GM12878 (cell line): ENCODE results near the gene PRAF2. TPM values are rescaled to one million over a fixed set of nuclear protein-coding genes. Genes with fewer than 3 reads are reported as not detected.

Experiments used
- ATAC-seq: fragments of 200-7000 bp; cut with Tn5 transposase; 3 replicates; pipeline ENCODE4 v1.9.1; 2020; ENCODE audit warnings: mild to moderate bottlenecking, moderate library complexity
- BruUV-seq: library from RNA; stranded (reverse); fragments of 400-500 nt; replicated peaks from 2 replicates; lab custom pipeline; 2021; lab: Mats Ljungman, UMichigan
- CTCF ChIA-PET: fragments of 300-600 bp; sonication (Branson Sonifier 250); formaldehyde crosslinking; extraction: SDS; loops from one replicate; lab custom pipeline; 2021; ENCODE audit warnings: inconsistent platforms; lab: Yijun Ruan, JAX
- POLR2A ChIA-PET: fragments of 350-600 bp; formaldehyde crosslinking; extraction: SDS; loops from one replicate; lab custom pipeline; 2021; ENCODE audit warnings: inconsistent platforms; lab: Charles Lee
- RAD21 ChIA-PET: fragments of 300-600 bp; sonication (Branson Sonifier 250); formaldehyde crosslinking; loops from one replicate; lab custom pipeline; 2023; ENCODE audit warnings: antibody characterized with exemption; ENCODE audit not compliant: unreplicated experiment; lab: Charles Lee
- SMC1A ChIA-PET: fragments of 300-600 bp; sonication (Branson Sonifier 250); formaldehyde crosslinking; loops from one replicate; lab custom pipeline; 2023; ENCODE audit not compliant: unreplicated experiment, uncharacterized antibody; lab: Charles Lee
- DNase-seq: peaks from one replicate; pipeline ENCODE4 v3.0.0-alpha.2; 2011; ENCODE audit warnings: low read depth, low spot score
- FAIRE-seq: peaks from 3 replicates; lab custom pipeline; 2011; peaks lifted over from hg19 to GRCh38; lab: Jason Lieb, UNC
- H2AFZ ChIP-seq: 2 replicates; pipeline ENCODE4 v1.6.0; 2011; ENCODE audit warnings: low read depth, low read length, control low read depth; ENCODE audit not compliant: control insufficient read depth
- H3K27ac ChIP-seq: 2 replicates; pipeline ENCODE4 v1.5.1; 2011; ENCODE audit warnings: control low read depth; ENCODE audit not compliant: control insufficient read depth, insufficient read depth
- H3K27me3 ChIP-seq, 2 experiments: replicated peaks in 1 of 2; 2 replicates each; pipeline versions ENCODE4 v1.6.0 to v1.6.1; 2011; ENCODE audit warnings: low read length in 1 of 2; ENCODE audit not compliant: control insufficient read depth in 2 of 2, insufficient read depth in 2 of 2
- H3K36me3 ChIP-seq, 2 experiments: 2 replicates each; pipeline ENCODE4 v1.5.1; 2011; ENCODE audit warnings: low read length in 1 of 2; ENCODE audit not compliant: control insufficient read depth in 2 of 2, insufficient read depth in 2 of 2
- H3K4me1 ChIP-seq: 2 replicates; pipeline ENCODE4 v1.6.1; 2011; ENCODE audit warnings: mild to moderate bottlenecking, low read length, moderate library complexity, mixed read lengths; ENCODE audit not compliant: control insufficient read depth, insufficient read depth
- H3K4me2 ChIP-seq: 2 replicates; pipeline ENCODE4 v1.6.0; 2011; ENCODE audit warnings: control low read depth; ENCODE audit not compliant: control insufficient read depth, insufficient read depth
- H3K4me3 ChIP-seq: fragments of 200-600 bp; sonication (generic); 2 replicates; pipeline ENCODE4 v1.5.1; 2016
- H3K79me2 ChIP-seq: 2 replicates; pipeline ENCODE4 v1.6.0; 2011; ENCODE audit warnings: low read length; ENCODE audit not compliant: control insufficient read depth, insufficient read depth
- H3K9ac ChIP-seq: 2 replicates; pipeline ENCODE4 v1.8.0; 2011; ENCODE audit warnings: low read length, control low read depth, mixed read lengths; ENCODE audit not compliant: control insufficient read depth, insufficient read depth
- H3K9me3 ChIP-seq: replicated peaks from 3 replicates; pipeline ENCODE4 v1.5.1; 2011; ENCODE audit warnings: mild to moderate bottlenecking, low read length; ENCODE audit not compliant: control insufficient read depth, insufficient read depth
- H4K20me1 ChIP-seq: 2 replicates; pipeline ENCODE4 v1.6.0; 2011; ENCODE audit not compliant: control insufficient read depth, insufficient read depth
- ASH2L ChIP-seq: fragments of 300-600, 200-600 bp; sonication (generic); IDR thresholded peaks from 2 replicates; pipeline ENCODE4 v1.6.1; 2017; ENCODE audit warnings: low read depth, mild to moderate bottlenecking, borderline replicate concordance
- BACH1 ChIP-seq: fragments of 450-650 bp; IDR thresholded peaks from 2 replicates; pipeline ENCODE4 v1.6.1; 2017; ENCODE audit warnings: mild to moderate bottlenecking, borderline replicate concordance
- BCL11A ChIP-seq: IDR thresholded peaks from 2 replicates; pipeline ENCODE4 v1.6.1; 2011; ENCODE audit warnings: low read depth, low read length
- BRCA1 ChIP-seq: IDR thresholded peaks from 2 replicates; pipeline ENCODE4 v1.6.1; 2011; ENCODE audit warnings: low read depth, low read length, improper control_type of control experiment
- CBX3 ChIP-seq: fragments of 200-600 bp; sonication (generic); IDR thresholded peaks from 2 replicates; pipeline ENCODE4 v1.6.1; 2016; ENCODE audit warnings: low read depth, borderline replicate concordance
- KLF5 ChIP-seq: fragments of 450-650 bp; IDR thresholded peaks from 2 replicates; pipeline ENCODE4 v1.6.1; 2014; ENCODE audit warnings: mild to moderate bottlenecking; ENCODE audit not compliant: partially characterized antibody
- MEF2A ChIP-seq: IDR thresholded peaks from 2 replicates; pipeline ENCODE4 v1.6.1; 2011; ENCODE audit warnings: low read depth, mild to moderate bottlenecking, low read length, moderate library complexity; ENCODE audit not compliant: insufficient read depth
- MTA3 ChIP-seq: IDR thresholded peaks from 2 replicates; pipeline ENCODE4 v1.6.1; 2012; ENCODE audit warnings: low read length, inconsistent platforms, borderline replicate concordance
- MYC ChIP-seq: IDR thresholded peaks from 2 replicates; pipeline ENCODE4 v1.6.1; 2011; ENCODE audit warnings: mild to moderate bottlenecking, low read length, moderate library complexity, inconsistent platforms; ENCODE audit not compliant: insufficient read depth, insufficient replicate concordance, insufficient read length, severe bottlenecking
- NFIC ChIP-seq: IDR thresholded peaks from 2 replicates; pipeline ENCODE4 v1.6.1; 2012; ENCODE audit warnings: low read depth, mild to moderate bottlenecking, inconsistent platforms, low read length, moderate library complexity
- WGBS: methylation state at CpG from one replicate; pipeline ENCODE4 v1.1.6; 2016; ENCODE audit warnings: low lambda C conversion rate; ENCODE audit not compliant: insufficient replicate concordance, insufficient coverage; ENCODE audit errors: missing lambda C conversion rate; 5-methylcytosine and 5-hydroxymethylcytosine counted together
- in situ Hi-C: fragments of 300-500 bp; cut with MboI; formaldehyde crosslinking; loops from 9 replicates; pipeline ENCODE4 v1.14.3; 2018; ENCODE audit warnings: mixed read lengths
- intact Hi-C: fragments of 100-400 bp; cut with micrococcal nuclease; formaldehyde crosslinking; loops from one replicate; pipeline ENCODE4 v1.14.2; 2022; ENCODE audit not compliant: unreplicated experiment
- polyA plus RNA-seq, 11 experiments: library from polyadenylated mRNA; depleted of rRNA in 4 of 11; unstranded in 6 of 11; stranded (reverse) in 5 of 11; fragments of >200 nt; fragmentation: Nextera tagmentation in 4 of 11; fragmentation: Illumina TruSeq in 1 of 11; extraction: Ambion mirVana in 4 of 11; extraction: Trizol in 1 of 11; gene quantifications; 1 replicate in 1 of 11; 2 replicates in 10 of 11; pipeline versions ENCODE4 v1.2.1 to v1.2.3, GENCODE V29; 2011 to 2016; ENCODE audit warnings: inconsistent platforms in 2 of 11, missing spikeins in 2 of 11, low read depth in 1 of 11
- total RNA-seq, 4 experiments: library from RNA; depleted of rRNA in 3 of 4; stranded (reverse); fragments of >200 nt in 3 of 4; fragmentation: Illumina TruSeq in 1 of 4; extraction: Trizol in 1 of 4; gene quantifications; 2 replicates each; pipeline versions ENCODE4 v1.2.1 to v1.2.3, GENCODE V29; 2013 to 2021
- TF ChIP-seq, protein P1 (sequence below): fragments of 450-650 bp; IDR thresholded peaks from 2 replicates; pipeline ENCODE4 v1.6.1; 2017; ENCODE audit warnings: mild to moderate bottlenecking

PRAF2 gene
- total and polyA plus RNA-seq, 10 of the 15 experiments (the other 5 are each of a cell fraction or from before 2014, with no cell fraction given): 0.80 to 16.7 (median 7.0) TPM

DNA sequence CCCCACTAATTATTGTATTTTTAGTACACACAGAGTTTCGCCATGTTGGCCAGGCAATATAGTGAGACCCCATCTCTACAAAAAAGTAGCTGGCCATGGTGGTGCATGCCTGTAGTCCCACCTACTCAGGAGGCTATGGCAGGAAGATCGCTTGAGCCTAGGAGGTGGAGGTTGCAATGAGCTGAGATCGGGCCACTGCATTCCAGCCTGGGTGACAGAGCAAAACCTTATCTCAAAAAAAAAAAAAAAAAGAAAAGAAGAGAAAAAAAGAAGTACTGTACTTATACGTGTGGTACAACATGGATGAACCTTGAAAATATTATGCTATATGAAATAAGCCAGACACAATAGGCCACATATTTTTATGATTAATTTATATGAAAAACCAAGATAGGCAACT, 15.8 kb upstream of the PRAF2 start:
- ATAC-seq: no peak
- Histone ChIP-seq H3K27me3 (no peaks in the 10 kb centered on the region), H4K20me1 (no peaks in the 10 kb centered on the region), H3K4me2 (no peak overlapping the region), H3K79me2 (no peaks in the 10 kb centered on the region), H3K4me3 (no peak overlapping the region), H2AFZ (no peak overlapping the region), H3K27ac (no peak overlapping the region), H3K4me1 (no peaks in the 10 kb centered on the region), H3K9ac (no peak overlapping the region), H3K9me3 (no peaks in the 10 kb centered on the region), H3K36me3 (no peaks in the 10 kb centered on the region)
- in situ Hi-C loops: no loop called here
- no TSS peak for BruUV-seq
- FAIRE-seq: no peak
- no peak for DNase-seq
- ChIA-PET CTCF (no interaction called here), RAD21 (no interaction called here), POLR2A (no interaction called here), SMC1A (no interaction called here)
- intact Hi-C loops: no loop called here
- no peak for TF ChIP-seq MYC
- no peak for TF ChIP-seq CBX3
- TF ChIP-seq BCL11A: no peak
- TF ChIP-seq ASH2L: no peak
- no peak for TF ChIP-seq MTA3
- whole genome bisulfite sequencing: 79% methylated on average over 4 of the region's 4 CpGs

- no peaks in the 10 kb centered on the region; the same call in 1 of the 2 replicates for H3K79me2 ChIP-seq
- no peak overlapping the region for H2AFZ ChIP-seq
- intact Hi-C loops (no loop called here), in situ Hi-C loops (no loop called here)
- H3K4me2 ChIP-seq: no peak overlapping the region
- POLR2A ChIA-PET: no interaction called here
- ATAC-seq (no peak), DNase-seq (no peak), FAIRE-seq (no peak)
- no peak overlapping the region for H3K4me3 ChIP-seq
- CTCF ChIA-PET: no interaction called here
- TF ChIP-seq KLF5 (no peak), MEF2A (no peak), NFIC (no peak), BACH1 (no peak), BCL11A (no peak), BRCA1 (no peak)
- TF ChIP-seq, protein P1, sequence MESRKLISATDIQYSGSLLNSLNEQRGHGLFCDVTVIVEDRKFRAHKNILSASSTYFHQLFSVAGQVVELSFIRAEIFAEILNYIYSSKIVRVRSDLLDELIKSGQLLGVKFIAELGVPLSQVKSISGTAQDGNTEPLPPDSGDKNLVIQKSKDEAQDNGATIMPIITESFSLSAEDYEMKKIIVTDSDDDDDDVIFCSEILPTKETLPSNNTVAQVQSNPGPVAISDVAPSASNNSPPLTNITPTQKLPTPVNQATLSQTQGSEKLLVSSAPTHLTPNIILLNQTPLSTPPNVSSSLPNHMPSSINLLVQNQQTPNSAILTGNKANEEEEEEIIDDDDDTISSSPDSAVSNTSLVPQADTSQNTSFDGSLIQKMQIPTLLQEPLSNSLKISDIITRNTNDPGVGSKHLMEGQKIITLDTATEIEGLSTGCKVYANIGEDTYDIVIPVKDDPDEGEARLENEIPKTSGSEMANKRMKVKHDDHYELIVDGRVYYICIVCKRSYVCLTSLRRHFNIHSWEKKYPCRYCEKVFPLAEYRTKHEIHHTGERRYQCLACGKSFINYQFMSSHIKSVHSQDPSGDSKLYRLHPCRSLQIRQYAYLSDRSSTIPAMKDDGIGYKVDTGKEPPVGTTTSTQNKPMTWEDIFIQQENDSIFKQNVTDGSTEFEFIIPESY: no peak
- no TSS peak for BruUV-seq
- H3K4me1 ChIP-seq: no peaks in the 10 kb centered on the region
- no peaks in the 10 kb centered on the region for H3K27me3 ChIP-seq
- 89% methylated on average over 4 of the region's 4 CpGs for WGBS
- no peaks in the 10 kb centered on the region for H3K36me3 ChIP-seq
- RAD21 ChIA-PET: no interaction called here
- H4K20me1 ChIP-seq: no peaks in the 10 kb centered on the region
- SMC1A ChIA-PET: no interaction called here
- H3K9ac ChIP-seq: no peak overlapping the region
- no peak overlapping the region for H3K27ac ChIP-seq
- H3K9me3 ChIP-seq: no peaks in the 10 kb centered on the region
Measured at GRCh38 chrX:49082271-49082871, 8.6 kb upstream of the PRAF2 start.
